Metanephros (tissue), 1 donor: ENCODE results near the gene NFASC. TPM values are rescaled to one million over a fixed set of nuclear protein-coding genes. Genes with fewer than 3 reads are reported as not detected.

Experiments
- total RNA-seq: library from RNA; depleted of rRNA; stranded (reverse); fragments of >200 nt; gene quantifications from one replicate; pipeline ENCODE4 v1.2.3, GENCODE V29; 2014

Gene NFASC
- total RNA-seq = 24.3 TPM

DNA sequence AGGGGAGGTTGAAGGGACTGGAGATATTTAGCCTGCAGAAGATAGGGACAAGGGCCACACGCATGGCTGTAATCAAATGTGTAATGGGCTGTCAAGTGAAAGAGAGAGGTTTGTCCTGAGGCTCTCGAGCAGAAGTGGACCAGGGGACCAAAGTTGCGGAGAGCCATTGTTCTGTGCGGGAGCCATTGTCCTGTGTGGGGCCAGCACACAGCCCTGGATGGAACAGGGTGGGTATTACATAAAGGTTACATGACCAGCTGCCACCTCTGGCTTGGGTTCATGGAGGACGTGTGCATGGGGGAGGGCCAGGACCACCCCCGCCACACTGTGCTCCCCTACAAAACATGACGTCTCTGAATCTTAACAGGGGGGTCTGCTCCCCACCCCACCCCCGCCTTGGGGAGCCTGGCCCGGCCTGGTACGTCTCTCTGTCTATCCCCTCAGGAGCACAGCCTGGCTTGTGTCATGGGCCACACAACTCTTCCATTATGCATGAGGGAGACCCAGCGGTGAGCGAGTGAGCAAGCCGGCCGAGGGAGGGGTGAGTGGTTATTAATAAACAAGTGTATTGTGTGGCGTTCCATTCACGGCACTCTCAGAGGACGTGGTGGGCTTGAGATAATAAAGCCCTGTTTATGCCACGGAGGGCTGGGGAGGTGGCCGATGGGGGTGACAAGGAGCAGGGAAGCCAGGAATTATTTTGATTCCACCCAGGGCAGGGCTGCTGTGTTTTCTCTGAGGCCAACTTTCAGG, at the start of gene NFASC:
Gene NFASC, plus strand, starts transcription at position 703 of the 753 bp plus-strand sequence. CDS start 73,454 bp downstream, outside the sequence.

DNA sequence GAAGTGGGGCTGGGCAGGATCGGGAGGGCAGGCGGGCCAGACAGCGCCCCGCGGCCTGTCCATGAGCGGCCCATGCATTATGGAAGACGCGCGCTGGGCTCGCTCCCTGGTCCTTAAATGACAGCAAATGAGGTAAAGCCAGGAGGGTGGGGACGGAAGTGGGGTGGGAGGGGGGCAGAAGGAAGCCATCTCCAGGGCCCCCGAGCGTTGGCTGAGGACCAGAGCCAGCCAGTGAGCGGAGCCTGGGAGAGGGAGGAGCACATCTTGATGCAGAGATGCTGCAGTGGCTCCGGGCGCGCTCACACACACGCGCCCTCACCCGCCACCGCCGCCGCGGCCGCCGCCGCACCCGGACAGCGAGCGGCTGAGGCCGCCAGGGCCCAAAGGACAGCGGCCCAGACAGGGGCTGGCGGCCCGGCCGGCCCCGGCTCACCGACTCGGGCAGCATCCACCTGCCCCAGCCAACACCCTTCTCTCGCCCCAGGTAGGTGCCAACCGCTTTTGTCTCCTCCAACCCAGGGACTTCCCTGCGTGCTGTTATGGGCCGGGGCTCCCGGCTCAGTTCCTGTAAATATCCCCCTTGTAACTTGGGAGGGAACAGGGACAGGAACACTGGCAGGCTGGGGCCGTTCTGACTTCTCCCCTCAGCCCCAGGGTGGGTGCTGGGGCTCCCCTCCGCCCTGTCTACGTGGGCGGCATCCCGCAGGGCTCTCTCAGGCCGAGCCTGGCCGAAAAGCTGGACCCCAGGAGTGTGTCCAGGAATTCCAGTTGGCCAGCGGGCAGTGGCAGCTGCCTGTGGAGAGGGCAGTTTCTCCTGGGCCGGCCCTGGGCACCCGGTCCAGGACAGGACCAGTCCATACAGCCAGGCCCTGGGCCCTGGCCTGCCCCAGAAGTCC, 172.5 kb downstream of the NFASC start, which contains the start of gene CNTN2:
Gene CNTN2, plus strand, starts transcription at position 302 of the 896 bp plus-strand sequence. CDS start 9,974 bp downstream, outside the sequence.

Other genes starting within 250 kb of the NFASC start
- 10.2 TPM for gene LRRN2, start 185.1 kb upstream of the NFASC start, total RNA-seq
- gene CNTN2, start 172.3 kb downstream of the NFASC start, total RNA-seq = 1.8 TPM
- gene TMEM81, start 213.6 kb downstream of the NFASC start, total RNA-seq = 2.1 TPM